ENCODE measurements around the gene PDE11A.

PDE11A gene

DNA sequence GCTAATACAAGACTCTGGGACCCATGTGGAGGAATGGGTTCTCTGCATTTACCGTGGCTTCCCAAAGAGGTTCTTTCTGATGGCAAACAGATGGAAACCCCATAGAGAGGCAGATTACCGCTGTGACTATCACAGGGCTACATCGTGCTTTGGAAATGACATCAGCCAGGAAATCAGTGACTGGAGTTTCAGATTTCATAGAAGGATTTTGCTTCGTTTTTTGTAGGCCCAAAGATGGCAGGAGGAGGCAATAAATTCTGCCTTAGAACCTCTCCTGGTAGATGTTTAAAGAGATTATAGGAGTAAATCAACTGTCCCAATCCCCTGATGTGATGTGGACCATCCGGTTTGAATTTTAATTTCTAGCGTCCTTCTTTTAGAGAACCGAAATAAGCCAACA lies 465.9 kb downstream of the PDE11A start:
- Mint-ChIP-seq H3K4me1 (no peaks in the 10 kb centered on the region), H3K36me3 (ENCODE audit: insufficient read depth) (no peaks in the 10 kb centered on the region), H3K27me3 (peaks cover 20% of the 10 kb centered on the region), H3K4me3 (no peak overlapping the region), H3K27ac (ENCODE audit: low read depth) (no peak overlapping the region), H3K9me3 (no peaks in the 10 kb centered on the region)
- DNase-seq (ENCODE audit: low spot score in 2 of 2) (no peak), ATAC-seq (replicated peaks; ENCODE audit: extremely low read depth, poor library complexity, severe bottlenecking) (no peak)

- no peak overlapping the region for H3K4me3 Mint-ChIP-seq
- DNase-seq (ENCODE audit: low spot score in 2 of 2) (no peak), ATAC-seq (replicated peaks; ENCODE audit: extremely low read depth, poor library complexity, severe bottlenecking) (no peak)
- no peaks in the 10 kb centered on the region for H3K36me3 Mint-ChIP-seq (ENCODE audit: insufficient read depth)
- H3K27me3 Mint-ChIP-seq = peaks cover 18% of the 10 kb centered on the region
- H3K27ac Mint-ChIP-seq (ENCODE audit: low read depth) = no peak overlapping the region
- H3K9me3 Mint-ChIP-seq = no peaks in the 10 kb centered on the region
- no peaks in the 10 kb centered on the region for H3K4me1 Mint-ChIP-seq
These were observed 468.1 kb downstream of the PDE11A start for GRCh38 chr2:177604271-177605065.

DNA sequence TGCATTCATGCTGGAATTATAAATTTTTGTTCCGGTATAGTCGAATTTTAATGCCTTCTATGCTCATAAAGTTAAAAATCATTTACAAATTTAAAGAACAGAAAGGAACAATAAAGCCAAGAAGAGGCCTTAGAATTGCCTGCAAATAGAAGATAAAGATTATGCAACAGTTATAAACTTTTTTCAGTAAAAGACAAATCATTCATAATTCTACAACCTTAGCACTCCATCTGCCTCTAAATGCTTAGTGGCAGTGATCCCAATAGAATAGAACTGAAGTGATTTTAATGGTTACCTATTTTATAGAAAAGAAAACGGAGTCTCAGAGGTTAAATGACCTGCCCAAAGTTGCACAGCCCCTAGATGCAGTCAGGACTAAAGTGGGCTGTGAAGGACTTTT lies 468.8 kb downstream of the PDE11A start:
- peaks cover 11% of the 10 kb centered on the region for H3K27me3 Mint-ChIP-seq
- H3K36me3 Mint-ChIP-seq (ENCODE audit: insufficient read depth) = no peaks in the 10 kb centered on the region
- DNase-seq (ENCODE audit: low spot score in 2 of 2) (no peak), ATAC-seq (replicated peaks; ENCODE audit: extremely low read depth, poor library complexity, severe bottlenecking) (no peak)
- no peak overlapping the region for H3K4me3 Mint-ChIP-seq
- H3K9me3 Mint-ChIP-seq = no peaks in the 10 kb centered on the region
- H3K4me1 Mint-ChIP-seq = no peaks in the 10 kb centered on the region
- no peak overlapping the region for H3K27ac Mint-ChIP-seq (ENCODE audit: low read depth)

DNA sequence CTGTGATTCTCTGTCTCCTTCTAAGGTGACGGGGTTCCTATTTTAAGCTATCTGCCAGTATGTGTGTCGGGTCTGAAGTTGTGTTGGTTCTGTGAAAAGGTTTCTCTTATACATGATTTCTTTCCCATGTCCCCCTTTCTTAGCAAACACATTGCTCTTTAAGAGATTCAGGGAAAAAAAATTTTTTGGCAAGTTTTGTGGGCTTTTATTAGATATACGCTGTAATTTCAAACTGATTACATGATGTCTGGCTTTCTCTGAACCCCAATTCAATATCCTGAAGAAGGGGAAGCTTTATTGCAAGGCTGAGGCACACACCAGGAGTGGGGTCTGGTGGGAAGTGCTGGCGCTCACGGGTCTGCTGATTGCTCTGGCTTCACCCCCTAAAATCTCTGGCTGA lies 469.4 kb downstream of the PDE11A start:
- ATAC-seq (replicated peaks; ENCODE audit: extremely low read depth, poor library complexity, severe bottlenecking) (no peak), DNase-seq (ENCODE audit: low spot score in 2 of 2) (no peak)
- no peak overlapping the region for H3K4me3 Mint-ChIP-seq
- H3K27me3 Mint-ChIP-seq = peaks cover 10% of the 10 kb centered on the region
- no peak overlapping the region for H3K27ac Mint-ChIP-seq (ENCODE audit: low read depth)
- H3K9me3 Mint-ChIP-seq = no peaks in the 10 kb centered on the region
- H3K4me1 Mint-ChIP-seq = no peaks in the 10 kb centered on the region
- H3K36me3 Mint-ChIP-seq (ENCODE audit: insufficient read depth) = no peaks in the 10 kb centered on the region

- no peaks in the 10 kb centered on the region for H3K4me1 Mint-ChIP-seq
- peaks cover 5% of the 10 kb centered on the region for H3K27me3 Mint-ChIP-seq
- H3K9me3 Mint-ChIP-seq = no peaks in the 10 kb centered on the region
- DNase-seq (ENCODE audit: low spot score in 2 of 2) = no peak
- H3K36me3 Mint-ChIP-seq (ENCODE audit: insufficient read depth) = no peaks in the 10 kb centered on the region
- ATAC-seq (replicated peaks; ENCODE audit: extremely low read depth, poor library complexity, severe bottlenecking) = no peak
- no peak overlapping the region for H3K4me3 Mint-ChIP-seq
- no peak overlapping the region for H3K27ac Mint-ChIP-seq (ENCODE audit: low read depth)
These were observed 469.9 kb downstream of the PDE11A start for GRCh38 chr2:177602611-177603164.

DNA sequence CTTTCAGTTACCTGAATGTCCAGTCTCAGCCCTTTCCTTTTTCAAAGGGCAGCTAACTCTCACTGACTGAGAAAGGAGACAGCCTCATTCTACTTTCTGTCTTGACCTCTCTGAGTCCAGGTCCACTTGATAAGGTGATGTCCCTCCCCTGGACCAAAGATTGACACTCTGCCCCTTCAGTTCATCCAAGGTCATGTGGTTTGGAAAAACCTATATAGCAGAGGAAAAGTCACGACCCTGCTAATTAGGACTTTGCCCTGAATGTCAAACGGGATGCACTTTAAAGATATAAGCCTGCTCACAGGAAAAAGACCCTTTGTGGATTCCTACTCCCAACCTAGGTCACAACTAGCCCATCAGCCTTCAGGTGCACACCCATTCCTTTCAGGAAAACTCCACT lies 471.7 kb downstream of the PDE11A start:
- no peak overlapping the region for H3K4me3 Mint-ChIP-seq
- no peaks in the 10 kb centered on the region for H3K36me3 Mint-ChIP-seq (ENCODE audit: insufficient read depth)
- H3K27me3 Mint-ChIP-seq = no peaks in the 10 kb centered on the region
- H3K4me1 Mint-ChIP-seq = no peaks in the 10 kb centered on the region
- ATAC-seq (replicated peaks; ENCODE audit: extremely low read depth, poor library complexity, severe bottlenecking) (no peak), DNase-seq (ENCODE audit: low spot score in 2 of 2) (no peak)
- no peaks in the 10 kb centered on the region for H3K9me3 Mint-ChIP-seq
- H3K27ac Mint-ChIP-seq (ENCODE audit: low read depth) = no peak overlapping the region

DNA sequence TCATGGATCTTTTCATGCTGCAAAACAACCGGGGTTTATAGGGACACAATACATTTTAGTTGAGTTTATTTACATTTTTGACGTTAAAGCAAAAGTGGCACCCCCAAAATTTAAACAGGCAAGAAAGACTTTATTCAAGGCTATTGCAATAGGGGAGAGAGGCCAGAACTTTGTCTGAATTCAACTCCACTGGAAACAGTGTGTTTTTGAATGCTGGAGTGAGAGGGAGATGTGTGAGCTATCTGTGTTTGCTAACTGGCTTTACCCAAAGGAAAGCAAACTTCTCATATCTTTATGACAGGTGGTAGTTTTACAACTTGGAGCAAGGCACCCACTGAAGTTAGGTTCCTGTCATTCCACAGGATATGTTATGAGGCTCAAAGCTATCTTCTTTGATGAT lies 472.6 kb downstream of the PDE11A start:
- Mint-ChIP-seq H3K36me3 (ENCODE audit: insufficient read depth) (no peaks in the 10 kb centered on the region), H3K27me3 (no peaks in the 10 kb centered on the region), H3K27ac (ENCODE audit: low read depth) (no peak overlapping the region), H3K9me3 (no peaks in the 10 kb centered on the region), H3K4me3 (no peak overlapping the region), H3K4me1 (no peaks in the 10 kb centered on the region)
- ATAC-seq (replicated peaks; ENCODE audit: extremely low read depth, poor library complexity, severe bottlenecking) = no peak
- DNase-seq (ENCODE audit: low spot score in 2 of 2) = no peak

GRCh38 chr2:177599139-177599688 lies 473.4 kb downstream of the PDE11A start:
- Mint-ChIP-seq H3K36me3 (ENCODE audit: insufficient read depth) (no peaks in the 10 kb centered on the region), H3K27me3 (peaks cover under 1% of the 10 kb centered on the region), H3K4me1 (no peaks in the 10 kb centered on the region), H3K4me3 (no peak overlapping the region), H3K27ac (ENCODE audit: low read depth) (no peak overlapping the region), H3K9me3 (no peaks in the 10 kb centered on the region)
- ATAC-seq (replicated peaks; ENCODE audit: extremely low read depth, poor library complexity, severe bottlenecking) (no peak), DNase-seq (ENCODE audit: low spot score in 2 of 2) (no peak)

DNA sequence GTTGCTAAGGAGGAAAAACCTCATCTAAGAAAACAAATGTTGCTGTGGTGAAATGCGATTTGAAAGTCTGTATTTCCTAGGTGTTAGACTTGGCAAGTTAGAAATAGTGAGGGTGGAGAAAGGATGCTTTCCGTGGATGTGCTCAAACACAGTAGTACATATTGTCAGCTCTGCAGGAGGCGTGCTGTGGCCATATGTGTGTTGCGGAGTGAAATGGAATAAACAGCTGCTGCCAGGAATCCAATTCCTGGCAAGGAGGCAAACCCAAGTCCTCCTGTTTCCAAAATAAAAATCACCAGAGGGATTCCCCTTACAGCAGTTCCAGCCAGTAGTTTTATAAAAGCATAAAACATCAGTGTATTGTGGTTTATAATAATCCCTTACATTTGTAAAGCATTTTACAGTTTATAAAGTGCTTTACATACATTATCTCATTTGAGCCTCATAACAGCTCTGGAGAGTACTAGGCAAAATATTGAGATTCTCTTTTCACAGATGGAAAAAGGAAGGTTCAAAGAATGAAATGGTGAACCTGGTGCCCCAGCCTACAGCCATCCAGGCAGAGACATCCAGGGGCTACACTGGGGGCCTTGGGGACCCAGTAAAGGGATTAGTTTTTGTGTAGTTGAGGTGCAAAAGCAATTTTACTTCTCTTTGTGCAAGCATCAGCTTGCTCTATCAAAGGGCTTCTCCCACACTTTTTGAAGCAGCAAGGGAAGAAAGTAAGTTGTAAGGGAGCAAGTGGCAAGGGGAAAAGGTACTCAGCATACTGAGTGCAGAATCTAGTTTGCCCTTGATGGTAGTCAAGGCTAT lies 474.0 kb downstream of the PDE11A start:
- no peak overlapping the region for H3K4me3 Mint-ChIP-seq
- no peaks in the 10 kb centered on the region for H3K36me3 Mint-ChIP-seq (ENCODE audit: insufficient read depth)
- ATAC-seq (replicated peaks; ENCODE audit: extremely low read depth, poor library complexity, severe bottlenecking) = no peak
- no peak for DNase-seq (ENCODE audit: low spot score in 2 of 2)
- H3K27me3 Mint-ChIP-seq = peaks cover 7% of the 10 kb centered on the region
- no peaks in the 10 kb centered on the region for H3K4me1 Mint-ChIP-seq
- H3K9me3 Mint-ChIP-seq = no peaks in the 10 kb centered on the region
- H3K27ac Mint-ChIP-seq (ENCODE audit: low read depth) = no peak overlapping the region

DNA sequence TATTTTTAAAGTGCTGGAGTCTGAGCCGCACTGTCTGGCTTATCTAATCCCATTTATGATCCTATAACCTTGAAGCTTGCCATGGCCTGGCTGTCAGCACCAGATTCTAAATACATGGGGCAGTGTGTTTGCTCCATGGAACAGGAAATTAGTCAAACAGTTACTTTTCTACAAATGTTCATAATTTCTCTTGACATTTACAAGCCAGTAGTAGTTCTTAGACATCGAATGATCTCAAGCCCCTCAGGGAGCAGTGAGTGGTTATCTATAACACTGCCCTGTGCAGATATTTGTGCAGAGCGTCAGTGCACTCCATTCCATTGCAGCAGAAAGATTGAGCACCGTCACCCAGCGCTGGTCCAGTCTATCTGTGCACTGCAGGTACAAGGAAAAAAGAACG lies 474.8 kb downstream of the PDE11A start:
- ATAC-seq (replicated peaks; ENCODE audit: extremely low read depth, poor library complexity, severe bottlenecking) (no peak), DNase-seq (ENCODE audit: low spot score in 2 of 2) (no peak)
- no peaks in the 10 kb centered on the region for H3K4me1 Mint-ChIP-seq
- H3K27ac Mint-ChIP-seq (ENCODE audit: low read depth) = no peak overlapping the region
- H3K9me3 Mint-ChIP-seq = no peaks in the 10 kb centered on the region
- peaks cover 15% of the 10 kb centered on the region for H3K27me3 Mint-ChIP-seq
- no peaks in the 10 kb centered on the region for H3K36me3 Mint-ChIP-seq (ENCODE audit: insufficient read depth)
- H3K4me3 Mint-ChIP-seq = no peak overlapping the region

- ATAC-seq (replicated peaks; ENCODE audit: extremely low read depth, poor library complexity, severe bottlenecking) (no peak), DNase-seq (ENCODE audit: low spot score in 2 of 2) (no peak)
- peaks cover 20% of the 10 kb centered on the region for H3K27me3 Mint-ChIP-seq
- no peaks in the 10 kb centered on the region for H3K4me1 Mint-ChIP-seq
- no peak overlapping the region for H3K27ac Mint-ChIP-seq (ENCODE audit: low read depth)
- no peak overlapping the region for H3K4me3 Mint-ChIP-seq
- H3K9me3 Mint-ChIP-seq = no peaks in the 10 kb centered on the region
- no peaks in the 10 kb centered on the region for H3K36me3 Mint-ChIP-seq (ENCODE audit: insufficient read depth)
These were observed 475.7 kb downstream of the PDE11A start for GRCh38 chr2:177596866-177597265.

DNA sequence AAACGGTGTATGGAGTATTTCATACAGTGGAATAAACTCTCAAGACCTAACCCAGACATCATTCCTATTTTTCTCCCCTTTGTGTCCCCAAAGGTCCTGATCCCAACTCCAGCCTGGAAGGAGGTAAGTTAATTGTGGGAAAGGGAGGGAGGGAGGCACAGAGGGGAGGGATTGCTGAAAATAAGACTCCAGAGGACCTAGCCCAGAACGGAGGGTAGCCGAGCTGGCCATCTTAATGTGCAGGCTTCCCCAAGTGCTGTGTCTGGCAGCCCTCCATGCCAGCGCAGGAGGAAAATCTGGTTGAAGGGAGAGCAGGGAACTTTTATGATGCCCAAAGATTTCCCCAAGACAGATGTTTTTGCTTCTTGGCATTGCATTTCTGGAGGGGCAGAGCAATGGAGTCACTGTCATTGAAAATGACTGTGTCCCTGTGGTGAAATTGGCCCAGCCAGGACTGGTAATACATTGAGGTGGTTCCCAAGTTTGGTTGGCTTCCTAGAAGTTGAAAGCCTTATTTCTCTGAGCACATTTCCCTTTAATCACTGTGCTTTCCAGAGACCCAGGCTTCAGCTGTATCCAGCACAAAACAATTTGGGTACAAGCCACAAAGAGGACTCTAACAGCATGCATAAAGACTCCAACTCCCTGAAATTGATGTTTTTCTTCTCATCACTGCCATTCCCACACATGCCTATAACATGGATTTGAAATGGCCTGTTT lies 477.3 kb downstream of the PDE11A start:
- no peaks in the 10 kb centered on the region for H3K9me3 Mint-ChIP-seq
- peaks cover 34% of the 10 kb centered on the region for H3K27me3 Mint-ChIP-seq
- ATAC-seq (replicated peaks; ENCODE audit: extremely low read depth, poor library complexity, severe bottlenecking) (no peak), DNase-seq (ENCODE audit: low spot score in 2 of 2) (no peak)
- H3K36me3 Mint-ChIP-seq (ENCODE audit: insufficient read depth) = no peaks in the 10 kb centered on the region
- H3K4me1 Mint-ChIP-seq = no peaks in the 10 kb centered on the region
- no peak overlapping the region for H3K4me3 Mint-ChIP-seq
- no peak overlapping the region for H3K27ac Mint-ChIP-seq (ENCODE audit: low read depth)
